Measurements from ENCODE around the gene DDR1.

The DDR1 gene

GRCh38 chr6:30932665-30933365 is 48.5 kb downstream of the DDR1 start:
- Histone ChIP-seq H3K27ac (no peak overlapping the region), H3K27me3 (replicated peaks) (peaks cover 3% of the 10 kb centered on the region), H3K4me3 (ENCODE audit: low read depth, low read length) (no peak overlapping the region), H3K36me3 (replicated peaks) (no peaks in the 10 kb centered on the region)
- TF ChIP-seq CTCF (IDR thresholded peaks at IDR 0.05; ENCODE audit: low read depth, low read length, missing control alignments) = no peak
- no peak for DNase-seq
- in situ Hi-C loops (cut with HindIII; ENCODE audit: low pct_ligation_motif_present, low sequenced_read_pairs) = no loop called here

GRCh38 chr6:30935018-30935417 is 50.7 kb downstream of the DDR1 start:
- Histone ChIP-seq H3K4me3 (ENCODE audit: low read depth, low read length) (no peak overlapping the region), H3K36me3 (replicated peaks) (no peaks in the 10 kb centered on the region), H3K27me3 (replicated peaks) (peaks cover 3% of the 10 kb centered on the region), H3K27ac (no peak overlapping the region)
- DNase-seq = no peak
- TF ChIP-seq CTCF (IDR thresholded peaks at IDR 0.05; ENCODE audit: low read depth, low read length, missing control alignments) = no peak
- in situ Hi-C loops (cut with HindIII; ENCODE audit: low pct_ligation_motif_present, low sequenced_read_pairs) = no loop called here

- Histone ChIP-seq H3K27ac (no peak overlapping the region), H3K4me3 (ENCODE audit: low read depth, low read length) (no peak overlapping the region), H3K27me3 (replicated peaks) (peaks cover 3% of the 10 kb centered on the region), H3K36me3 (replicated peaks) (no peaks in the 10 kb centered on the region)
- no peak for TF ChIP-seq CTCF (IDR thresholded peaks at IDR 0.05; ENCODE audit: low read depth, low read length, missing control alignments)
- DNase-seq = no peak
- in situ Hi-C loops (cut with HindIII; ENCODE audit: low pct_ligation_motif_present, low sequenced_read_pairs) = no loop called here
Measured at GRCh38 chr6:30937265-30937664, 52.9 kb downstream of the DDR1 start.

GRCh38 chr6:30938730-30939129 is 54.4 kb downstream of the DDR1 start:
- H3K4me3 ChIP-seq (ENCODE audit: low read depth, low read length) = no peak overlapping the region
- H3K36me3 ChIP-seq (replicated peaks) = no peaks in the 10 kb centered on the region
- TF ChIP-seq CTCF (IDR thresholded peaks at IDR 0.05; ENCODE audit: low read depth, low read length, missing control alignments) = no peak
- no peak for DNase-seq
- no peak overlapping the region for H3K27ac ChIP-seq
- in situ Hi-C loops (cut with HindIII; ENCODE audit: low pct_ligation_motif_present, low sequenced_read_pairs) = no loop called here
- H3K27me3 ChIP-seq (replicated peaks) = peaks cover 3% of the 10 kb centered on the region

GRCh38 chr6:30939473-30939872 is 55.2 kb downstream of the DDR1 start:
- DNase-seq = no peak
- H3K4me3 ChIP-seq (ENCODE audit: low read depth, low read length) = no peak overlapping the region
- peaks cover 3% of the 10 kb centered on the region for H3K27me3 ChIP-seq (replicated peaks)
- H3K36me3 ChIP-seq (replicated peaks) = no peaks in the 10 kb centered on the region
- in situ Hi-C loops (cut with HindIII; ENCODE audit: low pct_ligation_motif_present, low sequenced_read_pairs) = no loop called here
- no peak for TF ChIP-seq CTCF (IDR thresholded peaks at IDR 0.05; ENCODE audit: low read depth, low read length, missing control alignments)
- H3K27ac ChIP-seq = no peak overlapping the region

Data from brain microvascular endothelial cell (primary cell).